ENCODE results near the gene IRGQ.
A peak's percentile ranks its signal among the peaks of the same experiment; 100 is the strongest.

Gene IRGQ

DNA sequence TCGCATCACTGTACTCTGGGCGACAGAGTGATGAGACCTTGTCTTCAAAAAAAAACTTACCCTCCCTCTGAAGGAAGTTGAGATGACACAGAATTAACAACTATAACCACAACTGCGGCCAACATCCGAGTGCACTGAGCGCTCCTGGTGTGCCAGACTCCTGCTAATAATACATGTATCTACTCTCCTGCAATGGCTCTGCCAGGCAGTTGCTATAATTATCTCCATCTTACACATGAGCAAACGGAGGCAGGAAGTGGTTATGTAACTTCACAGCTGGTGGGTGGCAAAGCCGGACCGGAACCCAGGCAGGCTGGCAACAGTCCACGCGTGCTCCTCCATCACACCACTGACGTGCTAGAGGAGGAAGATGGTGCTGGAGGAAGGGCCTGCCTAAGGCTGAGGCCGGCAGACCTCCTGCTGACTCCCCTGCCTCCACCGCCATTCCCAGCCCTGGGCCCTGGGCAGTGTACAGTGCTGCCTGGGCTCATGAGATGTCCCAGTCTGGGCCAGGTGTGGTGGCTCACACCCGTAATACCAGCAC lies 33.2 kb downstream of the IRGQ start:
- Histone ChIP-seq H3K36me3 (ENCODE audit: control insufficient read depth, low read length) (peaks cover 34% of the 10 kb centered on the region), H3F3A (ENCODE audit: control insufficient read depth, insufficient read depth) (no peaks in the 10 kb centered on the region; the same call in 1 of the 2 replicates), H4K20me1 (ENCODE audit: control insufficient read depth, insufficient read depth, low read depth, low read length) (no peaks in the 10 kb centered on the region), H3K27ac (ENCODE audit: low read depth, low read length) (peak overlapping the region; percentile 41), H3K9me3 (ENCODE audit: control insufficient read depth, insufficient read depth, low read length) (no peaks in the 10 kb centered on the region), H3K9me2 (replicated peaks; ENCODE audit: control insufficient read depth, low read length) (no peaks in the 10 kb centered on the region), H3K27me3 (ENCODE audit: control insufficient read depth, low read length) (no peaks in the 10 kb centered on the region), H3K4me1 (ENCODE audit: control insufficient read depth, low read length) (peaks cover 24% of the 10 kb centered on the region), H3K4me3 (ENCODE audit: low read length) (no peak overlapping the region; the same call in 1 of the 2 replicates), H3K4me2 (ENCODE audit: low read length) (peak overlapping the region; percentile 36), H3K79me2 (ENCODE audit: control insufficient read depth, low read length) (peaks cover 10% of the 10 kb centered on the region)
- no peak for TF ChIP-seq EZH2phosphoT487 (IDR thresholded peaks at IDR 0.05; ENCODE audit: borderline replicate concordance, low read length)
- TF ChIP-seq, protein P1, sequence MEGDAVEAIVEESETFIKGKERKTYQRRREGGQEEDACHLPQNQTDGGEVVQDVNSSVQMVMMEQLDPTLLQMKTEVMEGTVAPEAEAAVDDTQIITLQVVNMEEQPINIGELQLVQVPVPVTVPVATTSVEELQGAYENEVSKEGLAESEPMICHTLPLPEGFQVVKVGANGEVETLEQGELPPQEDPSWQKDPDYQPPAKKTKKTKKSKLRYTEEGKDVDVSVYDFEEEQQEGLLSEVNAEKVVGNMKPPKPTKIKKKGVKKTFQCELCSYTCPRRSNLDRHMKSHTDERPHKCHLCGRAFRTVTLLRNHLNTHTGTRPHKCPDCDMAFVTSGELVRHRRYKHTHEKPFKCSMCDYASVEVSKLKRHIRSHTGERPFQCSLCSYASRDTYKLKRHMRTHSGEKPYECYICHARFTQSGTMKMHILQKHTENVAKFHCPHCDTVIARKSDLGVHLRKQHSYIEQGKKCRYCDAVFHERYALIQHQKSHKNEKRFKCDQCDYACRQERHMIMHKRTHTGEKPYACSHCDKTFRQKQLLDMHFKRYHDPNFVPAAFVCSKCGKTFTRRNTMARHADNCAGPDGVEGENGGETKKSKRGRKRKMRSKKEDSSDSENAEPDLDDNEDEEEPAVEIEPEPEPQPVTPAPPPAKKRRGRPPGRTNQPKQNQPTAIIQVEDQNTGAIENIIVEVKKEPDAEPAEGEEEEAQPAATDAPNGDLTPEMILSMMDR (IDR thresholded peaks at IDR 0.05; ENCODE audit: low read depth, low read length, poor library complexity, severe bottlenecking): no peak

DNA sequence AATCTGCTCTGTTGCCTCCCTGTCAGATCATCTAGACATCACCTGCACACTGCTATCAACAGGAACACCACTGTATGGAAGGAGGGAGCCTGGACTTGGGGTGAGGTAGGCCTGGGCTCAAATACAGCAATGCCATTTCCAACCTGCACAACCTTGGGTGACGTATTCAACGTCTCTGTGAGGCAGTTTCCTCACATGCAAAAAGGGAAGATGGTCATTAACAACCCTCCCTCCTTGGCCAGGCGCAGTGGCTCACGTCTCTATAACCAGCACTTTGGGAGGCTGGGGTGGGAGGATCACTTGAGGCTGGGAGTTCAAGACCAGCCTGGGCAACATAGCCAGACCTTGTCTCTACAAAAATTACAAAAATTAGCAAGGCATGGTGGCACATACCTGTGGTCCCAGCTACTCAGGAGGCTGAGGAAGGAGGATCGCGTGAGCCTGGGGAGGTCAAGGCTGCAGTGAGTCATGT lies 33.7 kb downstream of the IRGQ start:
- TF ChIP-seq EZH2phosphoT487 (IDR thresholded peaks at IDR 0.05; ENCODE audit: borderline replicate concordance, low read length): no peak
- TF ChIP-seq, protein P1 (IDR thresholded peaks at IDR 0.05; ENCODE audit: low read depth, low read length, poor library complexity, severe bottlenecking): no peak
- no peaks in the 10 kb centered on the region for H3K27me3 ChIP-seq (ENCODE audit: control insufficient read depth, low read length)
- peaks cover 24% of the 10 kb centered on the region for H3K4me1 ChIP-seq (ENCODE audit: control insufficient read depth, low read length)
- H3K9me2 ChIP-seq (replicated peaks; ENCODE audit: control insufficient read depth, low read length): no peaks in the 10 kb centered on the region
- no peaks in the 10 kb centered on the region for H4K20me1 ChIP-seq (ENCODE audit: control insufficient read depth, insufficient read depth, low read depth, low read length)
- no peaks in the 10 kb centered on the region for H3K9me3 ChIP-seq (ENCODE audit: control insufficient read depth, insufficient read depth, low read length)
- H3K27ac ChIP-seq (ENCODE audit: low read depth, low read length): peak overlapping the region; percentile 41
- H3K4me2 ChIP-seq (ENCODE audit: low read length): peak overlapping the region; percentile 36
- H3K4me3 ChIP-seq (ENCODE audit: low read length): no peak overlapping the region
- peaks cover 10% of the 10 kb centered on the region for H3K79me2 ChIP-seq (ENCODE audit: control insufficient read depth, low read length)
- no peaks in the 10 kb centered on the region; the same call in 1 of the 2 replicates for H3F3A ChIP-seq (ENCODE audit: control insufficient read depth, insufficient read depth)
- peaks cover 34% of the 10 kb centered on the region for H3K36me3 ChIP-seq (ENCODE audit: control insufficient read depth, low read length)

DNA sequence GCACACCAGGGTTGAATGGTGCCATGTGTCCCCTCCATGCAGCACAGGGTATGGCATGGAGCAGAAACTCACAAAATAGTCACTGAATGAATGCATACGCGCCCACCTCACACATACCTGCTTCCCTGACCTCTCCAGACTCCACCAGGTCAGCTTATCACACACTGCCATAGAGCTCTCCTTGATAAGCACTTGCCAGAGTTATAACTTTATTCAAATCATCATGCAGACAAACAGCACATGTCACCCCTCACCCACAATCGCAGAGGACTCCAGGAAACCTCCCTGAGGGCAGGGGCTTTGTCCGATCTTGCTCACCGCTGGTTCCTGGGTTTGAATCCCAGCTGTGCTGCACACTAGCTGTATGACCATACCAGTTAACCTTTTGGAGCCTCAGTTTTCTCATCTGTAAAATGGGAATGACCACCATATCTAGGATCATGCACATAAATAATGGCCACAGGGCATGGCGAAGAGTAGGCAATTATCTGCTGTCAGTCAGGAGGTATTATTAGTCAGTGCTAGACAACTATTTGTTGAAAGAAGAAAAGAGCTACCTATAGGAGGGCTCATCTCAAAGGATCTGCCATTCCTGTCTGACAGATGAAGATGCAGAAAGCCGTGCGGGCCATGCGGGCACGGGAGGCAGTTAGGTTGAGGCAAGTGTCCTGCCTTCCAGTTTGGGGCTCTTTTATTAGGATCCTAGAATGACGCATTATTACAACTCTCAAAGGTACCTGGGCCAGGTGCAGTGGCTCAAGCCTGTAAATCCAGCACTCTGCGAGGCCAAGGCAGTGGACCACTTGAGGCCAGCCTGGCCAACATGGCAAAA lies 34.6 kb downstream of the IRGQ start:
- Histone ChIP-seq H3K4me2 (ENCODE audit: low read length) (no peak overlapping the region), H3F3A (ENCODE audit: control insufficient read depth, insufficient read depth) (no peaks in the 10 kb centered on the region; the same call in 1 of the 2 replicates), H3K9me2 (replicated peaks; ENCODE audit: control insufficient read depth, low read length) (no peaks in the 10 kb centered on the region), H3K27me3 (ENCODE audit: control insufficient read depth, low read length) (no peaks in the 10 kb centered on the region), H4K20me1 (ENCODE audit: control insufficient read depth, insufficient read depth, low read depth, low read length) (no peaks in the 10 kb centered on the region), H3K4me1 (ENCODE audit: control insufficient read depth, low read length) (peaks cover 24% of the 10 kb centered on the region), H3K36me3 (ENCODE audit: control insufficient read depth, low read length) (peaks cover 34% of the 10 kb centered on the region), H3K27ac (ENCODE audit: low read depth, low read length) (no peak overlapping the region), H3K9me3 (ENCODE audit: control insufficient read depth, insufficient read depth, low read length) (no peaks in the 10 kb centered on the region), H3K79me2 (ENCODE audit: control insufficient read depth, low read length) (peaks cover 10% of the 10 kb centered on the region), H3K4me3 (ENCODE audit: low read length) (no peak overlapping the region)
- no peak for TF ChIP-seq EZH2phosphoT487 (IDR thresholded peaks at IDR 0.05; ENCODE audit: borderline replicate concordance, low read length)
- TF ChIP-seq, protein P1 (IDR thresholded peaks at IDR 0.05; ENCODE audit: low read depth, low read length, poor library complexity, severe bottlenecking): no peak

Data from DOHH2 (cell line).